Brain microvascular endothelial cell (primary cell): ENCODE results near the gene GRID1.

ENCODE experiments used
- DNase-seq: peaks from one replicate; pipeline ENCODE4 v3.0.0-alpha.2; 2020
- H3K27ac ChIP-seq: fragments of 250-450 bp; sonication (Bioruptor Pico); 2 replicates; pipeline ENCODE4 v1.5.1; 2020; ENCODE audit warnings: mild to moderate bottlenecking, moderate library complexity
- H3K27me3 ChIP-seq: fragments of 250-450 bp; sonication (Bioruptor Pico); replicated peaks from 2 replicates; pipeline ENCODE4 v1.5.1; 2020; ENCODE audit warnings: mild to moderate bottlenecking
- H3K36me3 ChIP-seq: fragments of 250-450 bp; sonication (Bioruptor Pico); replicated peaks from 2 replicates; pipeline ENCODE4 v1.5.1; 2020; ENCODE audit warnings: mild to moderate bottlenecking
- H3K4me3 ChIP-seq: 2 replicates; pipeline ENCODE4 v1.5.1; 2011; ENCODE audit warnings: low read depth, mild to moderate bottlenecking, control low read depth, low read length, moderate library complexity
- CTCF ChIP-seq: IDR thresholded peaks from 2 replicates; pipeline ENCODE4 v1.5.1; 2011; ENCODE audit warnings: low read depth, mild to moderate bottlenecking, moderate library complexity, low read length, control low read depth, inconsistent platforms; ENCODE audit errors: missing control alignments
- in situ Hi-C: cut with HindIII; loops from 2 replicates; pipeline ENCODE4 v1.10.0; 2017; ENCODE audit warnings: low sequenced_read_pairs, low pct_ligation_motif_present

Gene GRID1

GRCh38 chr10:86229811-86230556 lies 136.6 kb downstream of the GRID1 start:
- no peaks in the 10 kb centered on the region for H3K36me3 ChIP-seq
- no peak overlapping the region for H3K4me3 ChIP-seq
- no peak for DNase-seq
- TF ChIP-seq CTCF = no peak
- in situ Hi-C loops = no loop called here
- H3K27ac ChIP-seq = no peak overlapping the region
- no peaks in the 10 kb centered on the region for H3K27me3 ChIP-seq

- no peaks in the 10 kb centered on the region for H3K36me3 ChIP-seq
- no peaks in the 10 kb centered on the region for H3K27me3 ChIP-seq
- no peak overlapping the region for H3K27ac ChIP-seq
- in situ Hi-C loops = no loop called here
- TF ChIP-seq CTCF = no peak
- no peak overlapping the region for H3K4me3 ChIP-seq
- no peak for DNase-seq
These were observed 137.2 kb downstream of the GRID1 start for GRCh38 chr10:86229376-86229775.

GRCh38 chr10:86227501-86228258 lies 138.9 kb downstream of the GRID1 start:
- no peak for DNase-seq
- Histone ChIP-seq H3K27me3 (no peaks in the 10 kb centered on the region), H3K27ac (no peak overlapping the region), H3K36me3 (no peaks in the 10 kb centered on the region), H3K4me3 (no peak overlapping the region)
- in situ Hi-C loops = no loop called here
- no peak for TF ChIP-seq CTCF

GRCh38 chr10:86226781-86227201 lies 139.8 kb downstream of the GRID1 start:
- DNase-seq = no peak
- no peak overlapping the region for H3K27ac ChIP-seq
- in situ Hi-C loops = no loop called here
- H3K36me3 ChIP-seq = no peaks in the 10 kb centered on the region
- H3K4me3 ChIP-seq = no peak overlapping the region
- TF ChIP-seq CTCF = no peak
- H3K27me3 ChIP-seq = no peaks in the 10 kb centered on the region

GRCh38 chr10:86226016-86226415 lies 140.6 kb downstream of the GRID1 start:
- Histone ChIP-seq H3K4me3 (no peak overlapping the region), H3K27ac (no peak overlapping the region), H3K36me3 (no peaks in the 10 kb centered on the region), H3K27me3 (no peaks in the 10 kb centered on the region)
- no peak for TF ChIP-seq CTCF
- in situ Hi-C loops = no loop called here
- no peak for DNase-seq
